Activated naive CD4-positive, alpha-beta T cell (primary cell): ENCODE measurements around the gene KRTAP29-1.
"Not testable (repeated sequence)": the region's sequence is repeated elsewhere in the genome, so short reads cannot be mapped to it uniquely, and the experiment has no call there.

ENCODE experiments used
- DNase-seq, 4 experiments: peaks; one replicate each; lab custom pipeline; 2025; lab: John Stamatoyannopoulos, UW

KRTAP29-1 gene, protein sequence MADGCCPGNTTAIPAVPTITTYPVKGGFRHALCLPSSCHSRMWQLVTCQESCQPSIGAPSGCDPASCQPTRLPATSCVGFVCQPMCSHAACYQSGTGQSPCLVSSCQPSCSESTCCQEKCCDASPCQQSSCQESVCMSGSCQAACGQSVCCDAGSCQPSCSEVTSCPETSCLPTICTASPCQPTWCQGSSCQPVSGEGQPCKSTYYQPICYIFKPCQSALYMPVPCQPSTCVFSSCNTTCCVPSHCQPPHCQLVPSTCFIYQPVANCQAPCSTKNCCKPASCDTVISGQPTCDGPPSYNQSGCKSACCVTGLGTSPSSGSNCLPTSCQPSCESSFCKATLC

DNA sequence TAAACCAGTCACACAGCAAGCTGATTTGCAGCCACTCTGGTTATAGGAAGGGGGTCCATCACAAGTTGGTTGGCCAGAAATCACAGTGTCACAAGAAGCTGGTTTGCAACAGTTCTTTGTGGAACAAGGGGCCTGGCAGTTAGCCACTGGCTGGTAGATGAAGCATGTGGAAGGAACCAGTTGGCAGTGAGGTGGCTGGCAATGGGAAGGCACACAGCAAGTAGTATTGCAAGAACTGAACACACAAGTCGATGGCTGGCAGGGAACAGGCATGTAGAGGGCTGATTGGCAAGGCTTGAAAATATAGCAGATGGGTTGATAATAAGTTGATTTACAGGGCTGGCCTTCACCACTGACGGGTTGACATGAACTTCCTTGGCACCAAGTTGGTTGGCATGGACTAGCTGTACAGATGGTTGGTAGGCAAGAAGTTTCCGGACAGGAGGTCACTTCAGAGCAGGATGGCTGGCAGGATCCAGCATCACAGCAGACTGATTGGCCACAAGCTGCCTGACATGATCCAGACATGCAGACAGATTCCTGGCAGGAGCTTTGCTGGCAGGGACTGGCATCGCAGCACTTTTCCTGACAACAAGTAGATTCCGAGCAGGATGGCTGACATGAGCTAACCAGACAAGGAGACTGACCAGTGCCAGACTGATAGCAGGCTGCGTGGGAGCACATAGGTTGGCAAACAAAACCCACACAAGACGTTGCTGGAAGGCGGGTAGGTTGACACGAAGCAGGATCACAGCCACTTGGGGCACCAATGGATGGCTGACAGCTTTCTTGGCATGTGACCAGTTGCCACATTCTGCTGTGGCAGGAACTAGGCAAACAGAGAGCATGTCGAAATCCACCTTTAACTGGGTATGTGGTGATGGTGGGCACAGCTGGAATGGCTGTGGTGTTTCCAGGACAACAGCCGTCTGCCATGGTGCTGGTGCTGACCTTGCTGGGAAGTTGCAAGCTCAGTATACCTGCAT, at the start of gene KRTAP29-1:
TSS of gene KRTAP29-1 (minus strand) at position 936 of the 986 bp plus-strand sequence. CDS start at position 936, 0 bp downstream.
- DNase-seq = no peak

DNA sequence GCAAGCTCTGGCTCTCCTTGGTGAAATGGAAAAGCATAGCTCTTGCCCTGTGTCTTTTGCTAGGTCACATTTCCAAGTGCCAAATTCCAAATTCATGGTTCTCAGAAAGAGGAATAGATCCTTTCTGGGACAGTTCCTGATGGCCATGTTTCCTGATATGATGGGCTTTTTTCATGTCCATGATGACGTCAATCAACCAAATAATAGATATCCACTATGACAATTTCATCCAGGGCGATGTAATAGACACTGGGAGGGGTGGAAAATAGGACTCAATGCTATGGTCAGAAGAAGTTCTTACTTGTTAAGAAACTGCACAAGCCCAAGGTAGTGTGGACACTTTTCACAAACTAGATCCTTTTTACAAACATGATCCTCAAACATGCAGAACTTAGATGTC, 48.5 kb upstream of the KRTAP29-1 start:
- DNase-seq = no peak

DNA sequence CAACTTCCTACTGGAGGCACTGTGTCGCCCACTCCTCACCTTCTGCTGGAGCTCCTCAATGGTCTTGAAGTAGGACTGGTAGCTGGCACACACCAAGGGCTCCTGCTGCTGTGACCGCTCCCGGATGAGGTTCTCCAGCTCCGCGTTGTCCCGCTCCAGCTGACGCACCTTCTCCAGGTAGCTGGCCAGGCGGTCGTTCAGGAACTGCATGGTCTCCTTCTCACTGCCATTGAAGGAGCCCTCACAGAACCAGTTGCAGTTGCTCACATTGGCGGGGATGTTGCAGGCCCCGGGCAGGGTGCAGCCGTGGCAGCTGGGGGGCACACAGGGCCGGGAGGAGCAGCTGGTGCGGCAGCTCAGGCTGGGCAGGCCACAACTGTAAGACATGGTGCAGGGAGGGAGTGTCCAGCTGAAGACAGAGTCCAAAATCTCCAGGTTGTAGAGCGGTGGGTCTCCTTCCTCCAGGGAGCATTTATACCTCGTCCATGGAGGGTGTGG, 47.8 kb upstream of the KRTAP29-1 start, which contains the start of gene KRT33A:
TSS of gene KRT33A (minus strand) at position 448 of the 498 bp plus-strand sequence. CDS start at position 387, 61 bp downstream.
- DNase-seq = not testable (repeated sequence)

- no peak for DNase-seq
Observed at GRCh38 chr17:41347869-41348760, 45.5 kb upstream of the KRTAP29-1 start.

- not testable (repeated sequence) for DNase-seq
Observed at GRCh38 chr17:41346421-41346820, 43.8 kb upstream of the KRTAP29-1 start.

- no peak for DNase-seq
Observed at GRCh38 chr17:41345992-41346391, 43.3 kb upstream of the KRTAP29-1 start.

DNA sequence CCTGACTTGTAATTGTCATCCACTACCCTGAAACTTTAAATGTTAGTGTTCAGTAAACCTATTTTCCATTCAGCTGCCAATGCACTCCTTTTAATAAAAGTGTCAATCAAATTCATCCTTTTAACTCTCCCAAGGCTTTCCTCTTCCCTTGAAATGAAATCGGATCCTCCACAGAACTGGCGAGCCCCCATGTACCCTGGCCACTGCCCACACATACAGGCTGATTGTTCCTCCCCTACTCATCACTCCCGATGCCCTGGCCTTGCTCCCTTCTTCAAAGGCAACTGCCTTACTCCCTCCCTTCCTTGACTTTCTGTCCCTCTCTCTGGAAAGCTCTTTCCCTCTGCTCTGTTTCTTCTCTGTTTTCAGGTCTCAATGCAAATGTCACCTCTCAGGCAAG, 40.4 kb upstream of the KRTAP29-1 start:
- DNase-seq = no peak

GRCh38 chr17:41340934-41341861, 38.5 kb upstream of the KRTAP29-1 start:
- DNase-seq = peak in 2 of 4 experiments; percentile 24 to 37

DNA sequence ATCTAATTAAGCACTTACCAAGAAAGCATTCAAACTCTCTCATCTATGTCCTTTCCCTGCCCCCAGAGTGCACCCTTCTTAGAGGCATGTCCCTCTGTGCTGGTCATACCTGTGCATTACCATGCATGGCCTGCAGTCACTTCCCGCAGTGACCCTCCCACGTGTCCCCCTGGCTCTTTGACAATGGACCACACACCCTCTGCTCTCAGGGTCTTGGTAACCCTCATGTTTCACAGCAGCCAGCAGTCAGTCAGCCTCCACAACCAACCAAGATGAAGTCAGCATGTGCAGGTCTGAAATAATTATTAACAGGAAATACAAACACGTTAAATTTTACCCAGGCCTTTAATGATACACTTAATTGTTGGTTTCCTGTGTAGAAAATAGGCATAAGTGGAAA, 37.8 kb upstream of the KRTAP29-1 start:
- no peak for DNase-seq

DNA sequence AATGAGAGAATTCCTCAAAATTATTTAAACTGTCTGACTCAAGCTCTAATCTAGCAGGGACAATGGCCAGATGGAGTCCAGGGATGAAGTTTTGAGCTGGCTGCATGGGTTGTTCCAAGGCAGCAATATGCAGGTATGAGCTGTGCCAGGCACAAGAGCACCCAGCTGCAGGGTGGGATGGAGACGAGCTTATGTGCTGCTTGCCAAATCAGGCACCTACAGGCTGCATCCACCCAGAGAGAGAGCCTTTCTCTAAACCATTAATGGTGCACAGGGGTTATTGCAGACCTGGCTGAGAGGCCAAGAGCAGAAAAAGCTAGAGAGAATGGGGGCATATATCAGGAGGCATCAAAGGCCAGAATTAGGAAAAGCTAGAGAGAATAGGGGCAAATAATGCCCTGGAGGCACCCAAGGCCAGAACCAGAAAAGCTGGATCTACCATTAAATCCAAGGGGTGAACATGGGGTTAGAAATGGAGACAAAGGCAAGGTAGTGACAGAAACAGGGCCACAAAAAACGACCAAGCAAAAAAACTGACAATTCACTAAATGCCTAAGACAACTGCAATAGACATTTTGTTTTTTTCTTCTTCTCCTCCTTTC, 37.0 kb upstream of the KRTAP29-1 start:
- DNase-seq = no peak

GRCh38 chr17:41338961-41339485, 36.4 kb upstream of the KRTAP29-1 start:
- no peak for DNase-seq

DNA sequence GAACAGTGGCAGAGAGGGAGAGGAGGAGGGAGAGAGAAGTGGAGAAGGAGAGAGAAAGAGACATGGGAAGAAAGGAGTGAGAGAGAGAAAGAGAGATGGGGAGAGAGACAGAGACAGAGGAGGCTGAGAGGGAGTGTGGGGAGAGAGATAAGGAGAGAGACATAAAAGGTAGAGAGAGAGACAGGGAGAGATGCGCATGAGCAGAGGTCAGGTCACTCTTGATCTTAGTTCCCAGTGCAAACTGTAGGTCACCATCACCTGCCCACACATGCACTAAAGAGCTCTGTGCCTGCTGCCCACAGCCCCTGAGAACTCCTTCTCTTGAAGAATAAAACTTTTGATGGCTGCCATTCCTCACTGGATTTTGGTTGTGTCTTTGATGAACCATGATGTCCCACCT, 33.1 kb upstream of the KRTAP29-1 start:
- DNase-seq = no peak

DNA sequence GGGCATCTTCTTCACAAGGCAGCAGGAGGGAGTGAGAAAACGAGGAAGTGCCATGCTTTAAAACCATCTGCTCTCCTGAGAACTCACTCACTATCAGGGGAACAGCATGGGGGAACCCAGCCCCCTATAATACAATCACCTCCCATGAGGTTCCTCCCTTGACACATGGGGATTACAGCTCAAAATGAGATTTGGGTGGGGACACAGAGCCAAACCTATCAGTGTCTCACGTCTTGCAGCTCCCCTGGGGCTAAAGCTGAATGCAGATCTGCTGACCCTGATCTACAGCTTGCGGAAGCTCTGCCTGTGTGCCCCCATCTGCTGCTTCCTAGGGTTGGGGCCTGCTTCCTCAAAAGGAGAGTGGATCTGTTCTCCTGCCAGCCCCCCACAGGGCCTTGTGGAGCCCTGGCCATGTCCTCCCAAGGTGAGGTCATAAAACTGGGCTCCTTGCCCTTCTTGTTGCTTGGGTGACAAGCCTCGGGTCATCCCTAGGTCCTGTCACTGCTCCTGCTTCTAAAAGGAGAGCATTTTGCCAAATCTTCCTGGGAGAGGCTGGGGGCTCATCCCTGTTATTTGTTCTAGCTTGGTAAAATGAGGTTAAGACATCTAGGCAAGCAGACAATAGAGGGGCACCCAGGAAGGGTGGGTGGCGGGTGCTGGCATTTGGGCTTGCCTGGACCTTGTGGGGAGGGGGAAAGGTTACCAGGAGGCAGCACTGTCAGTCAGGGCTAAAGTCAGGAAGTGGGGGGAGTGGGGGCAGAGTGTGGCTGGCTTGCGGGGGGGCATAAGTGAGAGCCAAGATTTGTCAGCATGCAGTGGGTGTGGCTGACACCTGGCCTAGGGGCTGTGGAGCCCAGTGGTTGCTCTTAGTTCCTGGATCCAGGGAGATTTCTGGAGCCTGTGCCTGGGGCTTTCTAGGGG, 32.0 kb upstream of the KRTAP29-1 start:
- DNase-seq = no peak

- DNase-seq = no peak
Observed at GRCh38 chr17:41333836-41334235, 31.2 kb upstream of the KRTAP29-1 start.

- no peak for DNase-seq
Observed at GRCh38 chr17:41333098-41333497, 30.4 kb upstream of the KRTAP29-1 start.

- no peak for DNase-seq
Observed at GRCh38 chr17:41332239-41332638, 29.6 kb upstream of the KRTAP29-1 start.

- DNase-seq = no peak
Observed at GRCh38 chr17:41331606-41332005, 29.0 kb upstream of the KRTAP29-1 start.

GRCh38 chr17:41329279-41329948, 26.8 kb upstream of the KRTAP29-1 start:
- DNase-seq = no peak
